Neuronal stem cell (in vitro differentiated cells): ENCODE data around the gene ZBTB7C.

Experiments
- DNase-seq: peaks from one replicate; pipeline ENCODE4 v3.0.0-alpha.2; 2013; ENCODE audit warnings: low spot score
- H2AFZ ChIP-seq: one replicate; pipeline ENCODE4 v1.6.1; 2013; ENCODE audit warnings: mild to moderate bottlenecking, low read length, inconsistent platforms
- H2AK5ac ChIP-seq: 2 replicates; pipeline ENCODE4 v1.6.1; 2013; ENCODE audit warnings: low read depth, mild to moderate bottlenecking, inconsistent platforms, low read length, moderate library complexity, mixed read lengths
- H2BK120ac ChIP-seq: 2 replicates; pipeline ENCODE4 v1.6.1; 2013; ENCODE audit warnings: low read depth, mild to moderate bottlenecking, inconsistent platforms, low read length, moderate library complexity, mixed read lengths
- H2BK12ac ChIP-seq: one replicate; pipeline ENCODE4 v1.6.1; 2013; ENCODE audit warnings: low read length, inconsistent platforms
- H2BK15ac ChIP-seq: 2 replicates; pipeline ENCODE4 v1.6.1; 2013; ENCODE audit warnings: mild to moderate bottlenecking, low read length, inconsistent platforms, mixed read lengths
- H2BK5ac ChIP-seq: one replicate; pipeline ENCODE4 v1.6.1; 2013; ENCODE audit warnings: inconsistent platforms, mild to moderate bottlenecking, low read length, moderate library complexity
- H3K14ac ChIP-seq: one replicate; pipeline ENCODE4 v1.6.1; 2013; ENCODE audit warnings: low read length, inconsistent platforms
- H3K18ac ChIP-seq: 2 replicates; pipeline ENCODE4 v1.6.1; 2013; ENCODE audit warnings: low read length, inconsistent platforms
- H3K23ac ChIP-seq: 2 replicates; pipeline ENCODE4 v1.6.1; 2013; ENCODE audit warnings: low read depth, mild to moderate bottlenecking, mixed read lengths, low read length, inconsistent platforms; ENCODE audit not compliant: poor library complexity
- H3K27ac ChIP-seq: replicated peaks from 3 replicates; pipeline ENCODE4 v1.5.1; 2013; ENCODE audit warnings: low read length, inconsistent platforms
- H3K27me3 ChIP-seq, 3 experiments: 2 replicates each; pipeline ENCODE4 v1.6.1; 2013; ENCODE audit warnings: low read length in 3 of 3, mild to moderate bottlenecking in 2 of 3, inconsistent platforms in 1 of 3, low read depth in 1 of 3, mixed read lengths in 1 of 3, moderate library complexity in 1 of 3; ENCODE audit not compliant: control insufficient read depth in 3 of 3, insufficient read depth in 3 of 3
- H3K36me3 ChIP-seq, 2 donors: replicated peaks in 1 of 2; 2 replicates each; pipeline ENCODE4 v1.6.1; 2013; ENCODE audit warnings: low read length in 2 of 2; ENCODE audit not compliant: control insufficient read depth in 2 of 2, insufficient read depth in 2 of 2
- H3K4ac ChIP-seq: 2 replicates; pipeline ENCODE4 v1.6.1; 2013; ENCODE audit warnings: inconsistent platforms, mild to moderate bottlenecking, low read length, moderate library complexity
- H3K4me1 ChIP-seq, 2 donors: 1 replicate in 1 of 2; 2 replicates in 1 of 2; pipeline ENCODE4 v1.6.1; 2013; ENCODE audit warnings: low read length in 2 of 2, low read depth in 1 of 2; ENCODE audit not compliant: control insufficient read depth in 2 of 2, insufficient read depth in 1 of 2
- H3K4me2 ChIP-seq: one replicate; pipeline ENCODE4 v1.6.1; 2013; ENCODE audit warnings: mild to moderate bottlenecking, low read length, inconsistent platforms; ENCODE audit not compliant: insufficient read depth, poor library complexity, severe bottlenecking
- H3K4me3 ChIP-seq, 2 donors: 2 replicates each; pipeline ENCODE4 v1.5.1; 2013; ENCODE audit warnings: low read length in 2 of 2, mild to moderate bottlenecking in 2 of 2, inconsistent platforms in 1 of 2, moderate library complexity in 1 of 2
- H3K79me1 ChIP-seq: one replicate; pipeline ENCODE4 v1.6.1; 2013; ENCODE audit warnings: low read depth, mild to moderate bottlenecking, inconsistent platforms, low read length, moderate library complexity
- H3K9ac ChIP-seq: one replicate; pipeline ENCODE4 v1.6.1; 2013; ENCODE audit warnings: mild to moderate bottlenecking, low read depth, low read length, inconsistent platforms; ENCODE audit not compliant: poor library complexity
- H3K9me3 ChIP-seq, 2 donors: replicated peaks in 1 of 2; 2 replicates each; pipeline versions ENCODE3 to v1.6.1; 2013; ENCODE audit warnings: low read length in 2 of 2, mild to moderate bottlenecking in 2 of 2, inconsistent platforms in 1 of 2, low read depth in 1 of 2, mixed read lengths in 1 of 2, moderate library complexity in 1 of 2; ENCODE audit not compliant: control insufficient read depth in 2 of 2, insufficient read depth in 1 of 2
- H4K8ac ChIP-seq: one replicate; pipeline ENCODE4 v1.6.1; 2013; ENCODE audit warnings: low read depth, mild to moderate bottlenecking, inconsistent platforms, low read length, moderate library complexity
- H4K91ac ChIP-seq: one replicate; pipeline ENCODE4 v1.6.1; 2013; ENCODE audit warnings: low read length, low read depth, mild to moderate bottlenecking, inconsistent platforms; ENCODE audit not compliant: poor library complexity
- WGBS, 2 donors: extraction: QIAGEN DNeasy Blood & Tissue Kit; methylation state at CpG; one replicate each; pipeline ENCODE4 v1.1.7; 2013; ENCODE audit warnings: missing lambda C conversion rate in 2 of 2, mixed read lengths in 1 of 2; ENCODE audit not compliant: insufficient read length in 2 of 2, insufficient replicate concordance in 1 of 2; ENCODE audit errors: extremely low coverage in 2 of 2; 5-methylcytosine and 5-hydroxymethylcytosine counted together

Gene ZBTB7C

DNA sequence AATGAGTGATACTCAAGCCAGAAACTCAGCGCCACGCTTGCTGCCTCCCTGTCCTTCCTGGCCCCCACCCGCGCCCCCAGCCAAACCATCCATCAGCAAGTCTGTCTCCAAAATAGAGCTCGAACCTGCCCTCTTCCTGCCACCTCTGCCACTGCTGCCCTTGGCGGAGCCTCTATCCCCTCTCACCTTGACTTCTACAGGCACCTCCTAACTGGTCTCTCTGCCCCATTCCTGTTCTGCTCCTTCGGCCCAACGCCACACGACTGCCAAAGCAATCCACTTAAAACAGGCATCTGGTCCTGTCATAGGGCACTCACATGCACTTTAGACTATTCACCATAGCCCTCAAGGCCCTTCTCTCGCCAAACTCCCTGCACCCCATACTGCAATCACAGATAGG, 268.5 kb downstream of the ZBTB7C start:
- H2BK5ac ChIP-seq = no peak overlapping the region
- H2BK12ac ChIP-seq = no peak overlapping the region
- no peak overlapping the region for H3K14ac ChIP-seq
- H4K91ac ChIP-seq = no peak overlapping the region
- H3K18ac ChIP-seq = no peak overlapping the region
- no peak overlapping the region for H3K4me2 ChIP-seq
- DNase-seq = no peak
- no peak overlapping the region for H3K23ac ChIP-seq
- no peak overlapping the region for H2AFZ ChIP-seq
- H2BK15ac ChIP-seq = no peak overlapping the region
- H3K4me1 ChIP-seq = peaks cover 0 to 3% of the 10 kb centered on the region in 2 donors
- no peak overlapping the region for H4K8ac ChIP-seq
- H2BK120ac ChIP-seq = peak overlapping the region; percentile 33
- H3K36me3 ChIP-seq = no peaks in the 10 kb centered on the region
- no peaks in the 10 kb centered on the region for H3K9me3 ChIP-seq
- WGBS, 2 donors = no CpG with 5 or more reads among the region's 10 CpGs
- no peak overlapping the region for H3K9ac ChIP-seq
- peaks cover 10 to 48% (median 33%) of the 10 kb centered on the region in 3 experiments for H3K27me3 ChIP-seq
- no peak overlapping the region for H3K4ac ChIP-seq
- H3K4me3 ChIP-seq = no peak overlapping the region
- H3K27ac ChIP-seq = no peak overlapping the region
- no peak overlapping the region for H2AK5ac ChIP-seq
- no peaks in the 10 kb centered on the region for H3K79me1 ChIP-seq

DNA sequence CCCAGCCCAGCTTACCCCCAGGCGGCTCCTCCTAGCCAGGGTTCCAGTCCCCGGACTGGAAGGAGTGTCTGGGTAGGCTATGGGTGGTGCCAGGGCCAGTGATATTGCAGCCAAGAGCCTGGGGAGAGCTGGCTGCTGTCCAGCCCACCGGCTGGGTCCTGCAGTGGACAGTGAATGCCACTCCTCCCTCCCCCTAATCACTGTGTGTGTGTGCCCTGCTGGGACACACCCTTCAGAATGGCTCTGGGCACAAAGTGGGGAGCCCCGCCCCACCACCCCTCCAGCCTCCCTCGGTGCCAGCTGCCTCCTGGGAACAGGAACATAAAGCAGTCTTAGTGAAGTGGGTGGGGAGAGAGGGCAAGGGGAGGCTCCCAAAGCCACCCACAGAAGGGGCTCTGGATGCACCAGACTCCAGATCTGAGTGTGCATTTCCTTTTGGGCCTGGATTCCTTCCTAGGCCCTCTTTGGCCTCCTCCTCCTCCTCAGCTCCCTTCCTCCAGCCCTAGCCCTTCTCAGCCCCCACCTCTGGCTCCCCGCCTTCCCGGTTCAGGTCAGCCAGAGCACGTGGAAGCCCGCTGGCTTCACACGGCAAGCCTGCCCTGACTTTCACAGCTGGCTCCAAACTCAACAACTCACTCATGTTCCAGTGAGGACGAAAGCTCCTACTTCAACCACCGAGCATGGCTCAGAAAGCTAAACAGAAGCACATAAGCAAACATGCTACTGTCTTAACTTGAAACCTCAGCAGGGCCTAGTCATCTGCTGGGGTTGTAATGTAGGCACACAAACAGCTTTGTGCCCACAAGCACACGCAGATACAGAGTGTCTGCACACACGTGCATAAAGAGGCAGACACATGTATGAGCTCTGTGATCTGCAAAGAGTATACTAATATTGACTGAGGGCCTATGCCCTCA, 269.5 kb downstream of the ZBTB7C start:
- no peak overlapping the region for H4K91ac ChIP-seq
- peak overlapping the region; percentile 11 for H3K18ac ChIP-seq
- no peak overlapping the region for H2BK15ac ChIP-seq
- H3K4me3 ChIP-seq = no peak overlapping the region
- H3K27ac ChIP-seq = no peak overlapping the region
- no peak overlapping the region for H4K8ac ChIP-seq
- H3K79me1 ChIP-seq = no peaks in the 10 kb centered on the region
- H2BK120ac ChIP-seq = no peak overlapping the region
- no peak overlapping the region for H2BK12ac ChIP-seq
- no peak overlapping the region for H2BK5ac ChIP-seq
- WGBS, 2 donors = no CpG with 5 or more reads among the region's 14 CpGs
- no peak overlapping the region for H3K4ac ChIP-seq
- H3K27me3 ChIP-seq = peaks cover 15 to 58% (median 43%) of the 10 kb centered on the region in 3 experiments
- no peaks in the 10 kb centered on the region for H3K36me3 ChIP-seq
- H3K4me1 ChIP-seq = peaks cover 0 to 3% of the 10 kb centered on the region in 2 donors
- no peak overlapping the region for H3K14ac ChIP-seq
- no peak overlapping the region for H3K23ac ChIP-seq
- H2AK5ac ChIP-seq = no peak overlapping the region
- no peak overlapping the region for H3K4me2 ChIP-seq
- H3K9ac ChIP-seq = no peak overlapping the region
- H3K9me3 ChIP-seq = no peaks in the 10 kb centered on the region
- DNase-seq = no peak
- H2AFZ ChIP-seq = no peak overlapping the region

DNA sequence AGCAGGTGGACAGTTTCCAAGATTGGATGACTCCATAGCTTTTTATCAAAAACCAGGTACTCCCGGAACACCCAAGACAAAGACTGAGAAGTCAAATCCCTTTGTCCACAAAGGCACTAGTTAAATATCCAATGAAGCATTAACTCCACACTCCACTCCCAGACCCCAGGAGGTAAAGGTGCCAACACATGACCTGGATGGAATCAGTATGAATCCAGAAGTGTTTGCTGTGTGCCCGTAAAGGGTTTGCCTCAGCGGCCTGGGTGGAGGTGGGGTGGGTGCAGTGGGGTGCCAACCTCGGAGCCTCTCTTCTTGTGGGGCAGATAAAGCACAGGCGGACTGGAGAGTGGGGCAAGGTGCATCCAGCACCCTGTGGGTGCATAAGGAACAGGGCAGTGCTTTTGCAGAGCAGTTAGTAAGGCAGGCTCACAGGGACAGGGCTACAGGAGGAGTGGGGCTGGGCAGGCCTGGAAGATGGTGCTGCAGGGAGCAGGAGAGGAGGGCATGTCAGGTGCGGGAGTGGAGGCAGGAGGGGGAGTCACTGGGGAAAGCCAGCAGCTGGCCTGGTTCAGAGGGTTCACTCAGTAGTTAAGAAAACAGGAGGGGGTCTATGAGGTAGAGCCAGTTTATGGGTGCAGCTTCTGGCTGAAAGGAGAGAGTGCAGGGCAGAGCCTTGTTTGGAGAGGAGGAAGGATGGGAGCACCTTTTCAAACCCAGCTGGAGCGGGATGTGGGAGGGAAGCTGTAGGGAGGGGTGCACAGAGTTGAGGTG, 270.3 kb downstream of the ZBTB7C start:
- Histone ChIP-seq H4K8ac (no peak overlapping the region), H3K9ac (no peak overlapping the region), H3K79me1 (no peaks in the 10 kb centered on the region), H3K27me3 (peaks cover 15 to 67% (median 49%) of the 10 kb centered on the region in 3 experiments), H2BK12ac (no peak overlapping the region), H3K14ac (peak overlapping the region; percentile 60), H2AK5ac (no peak overlapping the region), H3K4me3 (no peak overlapping the region), H3K18ac (peak overlapping the region; percentile 16), H2BK120ac (no peak overlapping the region), H2BK15ac (no peak overlapping the region), H3K4me1 (peaks cover 0 to 3% of the 10 kb centered on the region in 2 donors), H4K91ac (no peak overlapping the region), H3K4me2 (no peak overlapping the region), H3K23ac (peak overlapping the region; percentile 62), H3K36me3 (no peaks in the 10 kb centered on the region), H3K4ac (no peak overlapping the region), H2AFZ (no peak overlapping the region), H3K9me3 (no peaks in the 10 kb centered on the region), H3K27ac (no peak overlapping the region), H2BK5ac (no peak overlapping the region)
- no CpG with 5 or more reads among the region's 7 CpGs for WGBS, 2 donors
- DNase-seq = no peak

DNA sequence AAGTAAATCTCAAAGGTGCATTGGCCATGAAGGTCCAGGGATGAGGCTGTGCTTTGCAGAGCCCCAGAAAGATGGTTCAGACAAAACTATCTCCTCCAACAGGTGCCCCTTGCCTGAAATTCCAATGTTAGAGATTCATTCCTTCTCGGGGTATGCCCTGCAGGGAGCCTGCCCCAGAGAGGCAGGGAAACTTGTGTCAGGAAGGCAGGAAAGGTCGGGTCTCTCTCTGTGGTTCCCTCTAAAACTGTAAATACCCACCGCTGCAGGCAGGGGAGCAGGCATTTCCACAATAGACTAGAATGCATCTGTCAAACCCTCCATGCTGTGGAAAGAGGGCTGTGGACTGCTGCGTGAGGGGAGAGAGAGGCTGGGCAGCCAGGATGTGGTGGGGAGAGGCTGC, 271.0 kb downstream of the ZBTB7C start:
- peak overlapping the region; percentile 60 for H3K14ac ChIP-seq
- H3K4me1 ChIP-seq = peaks cover 0 to 3% of the 10 kb centered on the region in 2 donors
- peaks cover 15 to 73% (median 49%) of the 10 kb centered on the region in 3 experiments for H3K27me3 ChIP-seq
- H3K23ac ChIP-seq = peak overlapping the region; percentile 37
- no peak overlapping the region for H3K18ac ChIP-seq
- H3K4me2 ChIP-seq = no peak overlapping the region
- no peak overlapping the region for H2BK5ac ChIP-seq
- no peak for DNase-seq
- no peak overlapping the region for H4K8ac ChIP-seq
- H3K79me1 ChIP-seq = no peaks in the 10 kb centered on the region
- no peak overlapping the region for H3K4ac ChIP-seq
- H3K27ac ChIP-seq = no peak overlapping the region
- no peak overlapping the region for H2BK15ac ChIP-seq
- H2AK5ac ChIP-seq = no peak overlapping the region
- H4K91ac ChIP-seq = no peak overlapping the region
- H3K36me3 ChIP-seq = no peaks in the 10 kb centered on the region
- no peaks in the 10 kb centered on the region for H3K9me3 ChIP-seq
- no peak overlapping the region for H3K4me3 ChIP-seq
- peak overlapping the region; percentile 65 for H3K9ac ChIP-seq
- no peak overlapping the region for H2AFZ ChIP-seq
- no peak overlapping the region for H2BK12ac ChIP-seq
- no CpG with 5 or more reads among the region's 4 CpGs for WGBS, 2 donors
- H2BK120ac ChIP-seq = no peak overlapping the region
